Measurements from ENCODE around the gene BCL2L12. TPM values are rescaled to one million over a fixed set of nuclear protein-coding genes. Genes with fewer than 3 reads are reported as not detected.
A peak's percentile ranks its signal among the peaks of the same experiment; 100 is the strongest.

Gene BCL2L12
- total and polyA plus RNA-seq, 2 donors (not counting 3 experiments of a cell fraction or from before 2014, with no cell fraction given): 49.8 to 58.5 TPM

DNA sequence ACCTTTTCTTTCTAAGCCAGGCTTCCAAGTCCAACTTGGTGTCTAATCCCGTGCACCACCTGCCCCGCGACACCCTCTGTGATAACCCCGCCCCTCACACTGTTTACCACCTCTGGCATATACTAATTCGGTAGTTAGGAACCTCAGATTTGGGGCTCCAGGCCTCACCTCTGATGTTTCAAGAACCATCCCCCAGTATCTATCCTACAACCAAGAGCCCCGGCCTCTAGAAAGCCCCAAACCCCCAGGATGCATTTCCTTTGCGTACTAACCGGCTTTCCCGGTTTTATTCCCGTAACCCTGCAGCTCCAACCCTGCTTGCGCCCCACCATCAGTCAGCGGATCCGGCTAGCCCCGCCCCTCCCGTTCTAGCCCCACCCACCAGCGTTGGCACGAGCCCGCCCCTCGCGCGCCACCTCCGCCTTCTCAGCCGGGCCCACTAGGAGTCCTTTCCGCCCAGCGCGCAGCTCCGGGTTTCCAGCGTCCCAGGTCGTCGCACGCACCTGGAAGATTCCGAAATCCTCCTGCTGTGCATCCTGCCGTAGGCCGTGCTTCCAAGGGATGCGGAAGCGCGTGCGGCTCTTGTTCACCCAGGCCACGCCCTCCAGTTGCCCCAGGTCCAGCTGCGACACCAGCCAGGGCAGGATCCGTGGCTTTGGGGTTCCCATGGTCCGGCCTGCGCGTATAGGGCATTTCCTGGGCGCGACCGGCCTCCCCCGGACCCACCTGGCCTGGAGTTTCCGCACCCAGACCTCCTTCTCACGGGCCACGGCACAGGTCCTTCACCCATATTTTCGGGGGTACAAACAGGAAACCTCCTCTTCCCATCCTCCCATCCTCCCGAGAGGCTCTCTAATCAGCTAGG, 1.3 kb upstream of the BCL2L12 start:
- TF ChIP-seq POLR2A (IDR thresholded peaks at IDR 0.05; ENCODE audit: low read depth, low read length) (peak; percentile 26), JUN (IDR thresholded peaks at IDR 0.05; ENCODE audit: borderline replicate concordance, insufficient read depth, insufficient read length, low read depth) (no peak), GATA2 (IDR thresholded peaks at IDR 0.05; ENCODE audit: insufficient read depth, insufficient read length, low read depth, low read length) (no peak), FOS (IDR thresholded peaks at IDR 0.05; ENCODE audit: borderline replicate concordance, insufficient read depth, low read length) (no peak), MYC (IDR thresholded peaks at IDR 0.05; ENCODE audit: low read depth, low read length) (no peak), POLR2AphosphoS5 (IDR thresholded peaks at IDR 0.05; ENCODE audit: insufficient read depth, low read depth, low read length) (peak; percentile 65)
- Histone ChIP-seq H4K20me1 (replicated peaks; ENCODE audit: control insufficient read depth, extremely low read depth, insufficient read depth, low read length) (no peaks in the 10 kb centered on the region), H2AFZ (ENCODE audit: low read depth, low read length) (peak overlapping the region; percentile 27), H3K79me2 (ENCODE audit: control insufficient read depth, insufficient read depth, low read length) (peaks cover 17% of the 10 kb centered on the region), H3K4me2 (ENCODE audit: insufficient read depth, low read length) (peak overlapping the region; percentile 82), H3K27ac (ENCODE audit: insufficient read depth, low read depth, low read length) (peak overlapping the region; percentile 27), H3K9me1 (replicated peaks; ENCODE audit: control insufficient read depth, extremely low read depth, insufficient read depth, low read length) (no peaks in the 10 kb centered on the region), H3K9me3 (replicated peaks; ENCODE audit: control insufficient read depth, insufficient read depth, low read length) (no peaks in the 10 kb centered on the region), H3K27me3 (ENCODE audit: control insufficient read depth in 2 of 2, insufficient read depth in 2 of 2, low read length in 2 of 2) (no peaks in the 10 kb centered on the region), H3K4me3 (replicated peaks in 1 of 3; ENCODE audit: insufficient read depth in 1 of 3, low read depth in 1 of 3, low read length in 3 of 3) (peak overlapping the region; percentile 42 to 88 (median 67)), H3K9ac (replicated peaks; ENCODE audit: extremely low read depth, insufficient read depth, low read length) (peak overlapping the region; percentile 48), H3K4me1 (ENCODE audit: control insufficient read depth, extremely low read depth, insufficient read depth, low read length) (peaks cover 8% of the 10 kb centered on the region), H3K36me3 (ENCODE audit: control insufficient read depth in 2 of 2, extremely low read depth in 1 of 2, insufficient read depth in 2 of 2, low read length in 2 of 2) (peaks cover under 1 to 32% of the 10 kb centered on the region in 2 experiments)
- BruUV-seq (replicated peaks): no TSS peak
- CTCF ChIA-PET: interaction anchor here (0.8 to 2.2 kb wide), 9 partner anchors 9 to 162 kb away, joined by 3 to 15 read pairs (median 3); partner anchors contain the start of genes PRMT1 and SCAF1
- dilution Hi-C loops (cut with MboI; ENCODE audit: extremely low pct_ligation_motif_present, low sequenced_read_pairs) (no loop called here), intact Hi-C loops (cut with micrococcal nuclease) (loop anchor here (1.0 kb wide), 3 partner anchors 12 to 74 kb away; partner anchors contain the start of gene RRAS)
- peak; percentile 89 for DNase-seq (ENCODE audit: low read depth, low spot score)
- POLR2A ChIA-PET: interaction anchor here (1.4 to 2.1 kb wide), 2 partner anchors 11 to 24 kb away, joined by 6 to 14 read pairs; partner anchors contain the start of gene RRAS
- FAIRE-seq: peak; percentile 96

Measured in endothelial cell of umbilical vein (primary cell).